HUES64 (cell line): ENCODE measurements around the gene ARFRP1.

Experiments
- H3K27ac ChIP-seq: 2 replicates; pipeline ENCODE4 v1.7.0; 2013; ENCODE audit warnings: low read depth, low read length, inconsistent platforms
- H3K27me3 ChIP-seq: 2 replicates; pipeline ENCODE4 v1.6.1; 2013; ENCODE audit warnings: mild to moderate bottlenecking, low read length; ENCODE audit not compliant: insufficient read depth
- H3K36me3 ChIP-seq: 2 replicates; pipeline ENCODE4 v1.6.1; 2013; ENCODE audit warnings: mild to moderate bottlenecking, low read length; ENCODE audit not compliant: insufficient read depth
- H3K4me1 ChIP-seq: 2 replicates; pipeline ENCODE4 v1.6.1; 2013; ENCODE audit warnings: mild to moderate bottlenecking, low read length, moderate library complexity; ENCODE audit not compliant: insufficient read depth
- H3K4me3 ChIP-seq: 2 replicates; pipeline ENCODE4 v1.5.1; 2013; ENCODE audit warnings: mild to moderate bottlenecking, low read length, moderate library complexity
- H3K9ac ChIP-seq: 2 replicates; pipeline ENCODE4 v1.6.1; 2013; ENCODE audit warnings: mild to moderate bottlenecking, low read depth, low read length
- H3K9me3 ChIP-seq: 2 replicates; pipeline ENCODE4 v1.6.1; 2013; ENCODE audit warnings: low read depth, low read length; ENCODE audit not compliant: insufficient read depth
- whole genome bisulfite sequencing: fragments of 150-250, 120-280 bp; methylation state at CpG from one replicate; pipeline ENCODE4 v1.1.7; 2013; ENCODE audit warnings: missing lambda C conversion rate; 5-methylcytosine and 5-hydroxymethylcytosine counted together

Gene ARFRP1

DNA sequence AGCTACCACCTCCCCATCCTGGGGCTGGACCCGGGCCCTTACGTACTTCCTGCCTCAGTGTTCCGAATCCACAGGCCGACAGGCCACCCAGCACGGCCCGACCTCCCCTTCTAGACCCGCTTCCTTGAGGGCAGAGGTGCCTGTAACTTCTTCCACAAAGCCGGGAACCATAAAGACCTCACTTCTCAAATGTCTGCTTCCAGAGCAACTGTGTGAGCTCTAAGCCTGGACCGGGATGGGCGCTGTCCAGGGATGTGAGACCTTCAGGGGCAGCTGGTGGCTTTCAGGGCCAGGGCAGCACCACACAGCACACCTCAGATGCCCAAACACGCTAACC lies 41.1 kb upstream of the ARFRP1 start:
- Histone ChIP-seq H3K9me3 (no peaks in the 10 kb centered on the region), H3K27me3 (no peaks in the 10 kb centered on the region), H3K4me3 (no peak overlapping the region), H3K4me1 (no peaks in the 10 kb centered on the region; the same call in 1 of the 2 replicates), H3K27ac (no peak overlapping the region), H3K36me3 (peaks cover 5% of the 10 kb centered on the region), H3K9ac (no peak overlapping the region)
- 89% methylated on average over 11 of the region's 11 CpGs for WGBS

DNA sequence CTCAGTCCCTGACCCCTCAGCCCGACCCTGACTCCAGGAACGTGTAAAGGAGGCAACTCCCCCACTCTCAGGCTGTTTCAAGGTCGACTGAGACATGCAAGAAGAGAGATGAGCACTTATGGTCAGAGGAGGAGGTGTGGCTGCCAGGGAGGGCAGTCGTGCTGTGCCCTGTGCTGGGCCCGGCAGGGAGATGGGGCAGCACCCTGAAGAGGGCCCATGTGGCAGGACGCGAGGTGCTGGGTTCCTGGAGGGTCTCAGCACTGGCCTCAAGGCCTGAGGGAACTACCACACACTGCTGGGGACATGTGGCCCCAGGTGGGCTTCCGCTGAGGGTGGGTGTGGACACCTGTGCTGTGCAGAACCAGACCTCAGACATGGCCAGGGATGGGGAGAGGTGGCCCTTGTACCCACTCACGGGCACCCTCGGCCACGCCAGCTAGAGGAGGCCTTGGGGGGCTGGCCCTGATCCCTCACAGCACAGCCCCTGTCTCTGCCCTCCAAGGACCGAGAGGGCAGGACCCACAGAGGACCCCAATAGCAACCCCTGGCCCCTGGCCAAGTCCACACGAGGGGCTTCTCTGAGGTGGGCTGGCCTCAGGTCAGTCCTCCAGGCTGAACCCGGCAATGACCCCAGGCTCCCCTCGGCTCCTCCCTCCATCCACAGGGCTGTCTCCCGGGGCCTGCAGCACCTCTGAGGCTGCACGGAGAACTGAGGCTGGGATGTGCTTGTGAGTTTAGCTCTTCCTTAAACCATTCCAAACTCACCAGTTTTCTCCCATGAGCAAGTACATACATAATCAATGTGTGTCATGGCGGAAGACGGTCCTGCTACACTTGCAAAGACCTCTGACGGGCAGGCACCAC lies 40.5 kb upstream of the ARFRP1 start:
- H3K9ac ChIP-seq: no peak overlapping the region
- no peak overlapping the region for H3K4me3 ChIP-seq
- peaks cover 11% of the 10 kb centered on the region for H3K36me3 ChIP-seq
- WGBS: 82% methylated on average over 20 of the region's 20 CpGs
- peak overlapping the region; percentile 18; the same call in 1 of the 2 replicates for H3K27ac ChIP-seq
- no peaks in the 10 kb centered on the region; the same call in 1 of the 2 replicates for H3K4me1 ChIP-seq
- H3K9me3 ChIP-seq: no peaks in the 10 kb centered on the region
- no peaks in the 10 kb centered on the region for H3K27me3 ChIP-seq

DNA sequence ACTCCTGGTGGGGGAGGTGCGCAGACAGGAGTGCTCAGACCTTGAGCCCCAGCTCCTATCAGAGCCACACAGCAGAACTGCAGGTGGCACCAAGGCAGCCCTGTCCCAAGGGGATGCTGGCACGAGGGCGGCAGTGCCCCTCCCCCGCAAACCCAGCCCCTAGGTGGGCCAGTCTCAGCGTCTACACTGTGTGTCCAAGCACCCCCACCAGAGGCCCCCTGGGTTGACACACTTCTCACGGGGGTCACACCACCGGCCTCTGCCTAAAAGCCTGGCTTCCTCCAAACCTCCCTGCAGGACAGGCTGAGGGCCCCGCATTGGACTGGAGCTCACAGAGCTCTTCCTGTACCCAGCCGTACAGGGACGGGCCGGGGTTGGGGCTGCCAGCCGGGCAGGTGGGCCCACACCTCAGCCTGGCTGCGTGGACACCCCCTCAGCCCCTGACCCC lies 39.9 kb upstream of the ARFRP1 start:
- WGBS: 82% methylated on average over 13 of the region's 13 CpGs
- Histone ChIP-seq H3K4me3 (no peak overlapping the region), H3K4me1 (no peaks in the 10 kb centered on the region; the same call in 1 of the 2 replicates), H3K36me3 (peaks cover 17% of the 10 kb centered on the region), H3K27me3 (no peaks in the 10 kb centered on the region), H3K9ac (no peak overlapping the region), H3K27ac (peak overlapping the region; percentile 18; the same call in 1 of the 2 replicates), H3K9me3 (no peaks in the 10 kb centered on the region)

DNA sequence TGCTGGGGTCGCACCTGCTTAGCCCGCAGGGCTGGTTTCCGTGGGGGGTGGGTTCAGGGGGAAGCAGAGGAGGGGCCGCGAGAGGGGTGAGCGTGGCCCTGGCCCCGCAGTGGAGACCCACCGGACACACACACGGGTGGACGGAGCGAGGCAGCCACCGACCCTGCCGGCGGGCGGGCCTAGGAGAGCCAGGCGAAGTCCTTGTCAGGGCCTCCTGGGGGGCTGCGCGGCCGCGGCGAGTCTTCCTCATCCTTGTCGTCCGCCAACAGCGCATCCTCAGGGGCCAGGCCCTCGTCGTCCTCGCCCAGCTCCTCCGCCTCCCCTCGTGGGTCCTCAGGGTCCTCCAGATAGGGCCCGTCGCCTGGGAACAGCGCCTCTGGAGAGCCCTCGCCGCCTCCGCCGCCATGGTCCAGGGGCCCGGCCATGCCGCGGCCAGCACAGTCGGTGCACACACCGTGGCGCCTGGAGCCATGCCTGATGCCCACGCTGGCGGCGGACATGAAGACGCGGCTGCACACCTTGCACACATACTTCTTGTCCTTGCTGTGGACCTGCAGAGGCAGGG lies 39.1 kb upstream of the ARFRP1 start:
- 96% methylated on average over 45 of the region's 47 CpGs for WGBS
- no peaks in the 10 kb centered on the region for H3K27me3 ChIP-seq
- H3K4me1 ChIP-seq: no peaks in the 10 kb centered on the region; the same call in 1 of the 2 replicates
- peaks cover 21% of the 10 kb centered on the region for H3K36me3 ChIP-seq
- H3K4me3 ChIP-seq: no peak overlapping the region
- no peaks in the 10 kb centered on the region for H3K9me3 ChIP-seq
- H3K27ac ChIP-seq: no peak overlapping the region
- H3K9ac ChIP-seq: no peak overlapping the region

DNA sequence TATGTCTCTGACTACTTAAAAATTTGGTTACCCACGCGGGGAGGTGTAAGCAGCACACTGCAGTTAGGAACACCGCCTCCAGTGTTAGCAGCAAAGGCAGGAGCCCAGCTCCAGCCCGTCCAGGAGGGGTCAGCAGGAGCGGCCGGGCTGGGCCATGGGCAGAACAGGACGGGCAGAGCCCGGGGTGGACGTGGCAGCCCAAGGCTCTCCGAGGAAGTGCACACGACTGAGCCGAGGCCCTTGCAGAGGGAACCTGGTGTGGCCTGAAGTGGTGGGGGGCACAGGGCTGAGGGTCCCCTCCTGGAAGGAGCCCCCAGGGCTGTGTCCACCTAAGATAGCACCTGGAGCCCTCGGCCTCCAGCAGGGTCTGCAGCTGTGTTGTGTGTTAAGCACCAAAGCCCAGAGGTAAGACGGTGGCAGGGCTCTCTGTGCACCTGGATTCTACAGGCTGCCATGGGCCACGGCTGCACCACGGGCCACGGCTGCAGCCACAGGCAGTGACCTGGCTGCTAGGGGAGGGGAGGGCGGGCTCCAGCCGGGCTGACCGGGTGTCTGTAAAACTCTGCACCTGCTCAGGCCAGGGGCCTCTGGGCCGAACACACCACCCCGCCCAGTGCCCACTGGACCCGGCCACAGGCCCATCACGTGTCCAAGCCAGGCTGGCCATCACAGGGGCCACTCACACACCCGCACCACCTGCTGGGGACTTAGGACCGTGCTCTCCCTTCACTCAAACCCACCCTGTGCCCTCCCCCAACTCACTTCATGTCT lies 38.4 kb upstream of the ARFRP1 start:
- Histone ChIP-seq H3K27ac (no peak overlapping the region), H3K27me3 (no peaks in the 10 kb centered on the region), H3K4me3 (no peak overlapping the region), H3K9me3 (no peaks in the 10 kb centered on the region), H3K36me3 (peaks cover 21% of the 10 kb centered on the region), H3K9ac (no peak overlapping the region), H3K4me1 (peaks cover 4% of the 10 kb centered on the region)
- 92% methylated on average over 26 of the region's 26 CpGs for WGBS

DNA sequence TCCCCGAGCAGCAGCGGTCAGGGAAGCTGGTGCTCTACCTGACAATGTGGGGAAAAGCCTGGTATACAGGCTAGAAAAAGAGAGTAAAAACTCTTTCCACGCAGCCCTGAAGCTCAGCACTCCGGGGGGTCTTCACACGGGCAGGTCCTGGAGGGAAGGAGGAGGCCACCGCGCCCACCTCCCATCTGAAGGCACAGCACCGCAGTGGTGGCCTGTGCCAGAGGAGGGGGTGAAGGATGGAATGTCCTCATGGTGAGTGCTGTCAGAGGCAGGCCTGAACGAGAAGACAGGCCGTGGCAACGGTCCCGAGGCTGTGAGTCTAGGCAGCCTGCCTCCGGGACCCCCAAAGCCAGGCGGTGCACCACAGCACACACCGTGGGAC lies 37.6 kb upstream of the ARFRP1 start:
- no peak overlapping the region for H3K27ac ChIP-seq
- H3K27me3 ChIP-seq: no peaks in the 10 kb centered on the region
- 82% methylated on average over 15 of the region's 15 CpGs for WGBS
- no peak overlapping the region for H3K4me3 ChIP-seq
- H3K9me3 ChIP-seq: no peaks in the 10 kb centered on the region
- peaks cover 21% of the 10 kb centered on the region for H3K36me3 ChIP-seq
- H3K9ac ChIP-seq: no peak overlapping the region
- peaks cover 7% of the 10 kb centered on the region for H3K4me1 ChIP-seq

DNA sequence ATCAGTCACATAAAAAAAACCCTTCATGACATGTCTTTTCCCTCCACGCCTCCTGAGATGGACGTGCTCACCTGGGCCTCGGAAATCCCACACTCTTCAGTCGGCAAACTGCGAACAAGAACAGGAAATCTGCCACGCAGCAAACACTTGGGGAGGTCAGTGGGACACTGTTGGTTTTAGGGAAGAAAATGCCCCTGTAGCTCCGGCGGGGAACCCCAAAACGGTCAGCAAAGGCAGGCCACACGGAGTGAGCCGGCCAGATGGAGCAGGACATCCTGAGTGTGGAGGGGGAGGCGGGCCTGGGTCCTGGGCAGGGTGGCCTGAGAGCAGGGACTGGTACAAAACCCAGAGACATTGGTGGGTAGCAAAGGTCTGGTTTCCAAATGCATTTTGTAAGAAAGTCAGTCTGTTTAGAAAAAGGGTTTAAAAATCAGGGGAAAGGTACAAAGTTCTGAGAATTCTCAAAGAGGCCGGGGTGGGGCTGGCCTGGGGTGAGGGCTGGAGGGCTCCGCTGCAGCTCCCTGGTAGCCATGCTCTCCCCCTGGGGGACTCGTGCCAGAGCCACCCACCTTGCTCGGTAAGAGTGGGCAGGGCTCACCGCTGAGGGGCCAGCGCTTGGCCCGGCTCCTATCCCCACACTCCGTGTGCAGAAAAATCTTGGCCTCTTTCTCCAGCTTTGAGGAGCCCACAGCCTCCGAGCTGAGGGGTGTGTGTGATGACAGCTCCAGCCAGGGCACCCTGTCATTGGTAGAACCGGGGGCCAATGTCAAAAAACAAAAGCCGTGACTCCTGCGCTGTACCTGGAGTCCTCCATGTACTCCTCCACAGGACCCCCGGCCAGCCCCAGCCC lies 37.0 kb upstream of the ARFRP1 start:
- no peak overlapping the region for H3K9ac ChIP-seq
- H3K4me1 ChIP-seq: peaks cover 7% of the 10 kb centered on the region
- WGBS: 92% methylated on average over 25 of the region's 25 CpGs
- H3K4me3 ChIP-seq: no peak overlapping the region
- no peaks in the 10 kb centered on the region for H3K9me3 ChIP-seq
- H3K27me3 ChIP-seq: no peaks in the 10 kb centered on the region
- H3K27ac ChIP-seq: no peak overlapping the region; the same call in 1 of the 2 replicates
- H3K36me3 ChIP-seq: peaks cover 21% of the 10 kb centered on the region

DNA sequence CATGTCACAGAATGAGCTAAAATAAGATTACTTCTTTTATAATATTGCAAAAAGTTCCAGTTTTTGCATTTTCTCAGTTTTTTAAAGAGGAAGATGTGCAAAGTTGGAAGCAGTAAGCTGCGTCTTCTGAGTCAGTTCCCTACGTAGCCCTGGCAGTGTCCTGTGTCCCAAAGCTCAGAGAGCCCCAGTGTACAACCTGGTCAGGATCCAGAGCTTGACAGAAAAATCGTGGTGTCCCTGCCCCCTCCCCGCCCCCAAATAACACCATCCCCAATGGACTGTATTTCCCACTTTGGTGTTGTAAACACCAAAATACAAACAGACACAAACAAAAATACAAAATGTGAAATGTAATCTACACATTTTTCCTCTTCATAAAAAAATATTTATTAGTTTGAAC lies 36.4 kb upstream of the ARFRP1 start:
- no peaks in the 10 kb centered on the region for H3K27me3 ChIP-seq

DNA sequence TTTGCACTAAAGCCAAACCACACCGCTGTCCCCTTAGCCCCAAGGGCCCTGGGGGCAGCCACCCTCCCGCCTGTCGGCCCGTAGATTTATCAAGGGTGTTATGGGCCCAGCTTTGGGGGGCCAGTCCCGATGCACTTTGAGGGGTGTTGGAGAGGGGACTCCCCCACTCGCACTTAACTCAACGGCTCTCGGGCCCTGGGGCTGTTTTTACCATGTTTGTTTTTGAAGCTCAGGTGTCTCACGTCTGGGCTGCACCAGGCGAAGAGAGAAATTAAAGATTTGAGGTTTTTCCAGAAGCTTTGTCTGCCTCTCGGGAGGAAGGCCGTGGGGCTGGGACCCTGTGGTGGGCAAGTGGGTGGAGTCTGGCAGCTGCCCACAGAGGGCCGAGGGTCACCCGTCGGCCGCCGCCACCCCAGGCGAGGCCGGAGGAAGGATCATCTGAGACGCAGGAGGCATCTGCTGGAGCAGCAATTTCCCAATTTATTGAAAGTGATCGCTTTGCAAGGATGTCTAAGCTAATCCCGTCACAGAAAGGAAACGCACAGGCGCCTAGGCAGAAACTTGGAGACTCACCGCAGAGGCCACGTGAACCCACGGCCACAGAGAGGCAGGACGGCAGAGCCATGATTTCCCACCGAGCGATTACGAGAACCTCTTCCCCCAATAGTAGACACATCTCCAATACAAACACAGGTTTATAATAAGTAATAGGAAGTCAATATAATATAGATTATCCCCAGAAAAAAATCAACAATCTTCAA lies 35.6 kb upstream of the ARFRP1 start:
- Histone ChIP-seq H3K36me3 (peaks cover 21% of the 10 kb centered on the region), H3K4me3 (no peak overlapping the region), H3K4me1 (peaks cover 10% of the 10 kb centered on the region), H3K27ac (no peak overlapping the region), H3K9ac (no peak overlapping the region), H3K9me3 (no peaks in the 10 kb centered on the region), H3K27me3 (peaks cover 3% of the 10 kb centered on the region; the same call in 1 of the 2 replicates)
- 94% methylated on average over 31 of the region's 31 CpGs for WGBS

More for the DNA sequence above, 36.4 kb upstream of the ARFRP1 start:
- H3K4me3 ChIP-seq: no peak overlapping the region
- H3K36me3 ChIP-seq: peaks cover 21% of the 10 kb centered on the region
- no peak overlapping the region for H3K9ac ChIP-seq
- H3K9me3 ChIP-seq: no peaks in the 10 kb centered on the region
- H3K27ac ChIP-seq: no peak overlapping the region
- H3K4me1 ChIP-seq: peaks cover 7% of the 10 kb centered on the region
- WGBS: 90% methylated on average over 4 of the region's 4 CpGs

DNA sequence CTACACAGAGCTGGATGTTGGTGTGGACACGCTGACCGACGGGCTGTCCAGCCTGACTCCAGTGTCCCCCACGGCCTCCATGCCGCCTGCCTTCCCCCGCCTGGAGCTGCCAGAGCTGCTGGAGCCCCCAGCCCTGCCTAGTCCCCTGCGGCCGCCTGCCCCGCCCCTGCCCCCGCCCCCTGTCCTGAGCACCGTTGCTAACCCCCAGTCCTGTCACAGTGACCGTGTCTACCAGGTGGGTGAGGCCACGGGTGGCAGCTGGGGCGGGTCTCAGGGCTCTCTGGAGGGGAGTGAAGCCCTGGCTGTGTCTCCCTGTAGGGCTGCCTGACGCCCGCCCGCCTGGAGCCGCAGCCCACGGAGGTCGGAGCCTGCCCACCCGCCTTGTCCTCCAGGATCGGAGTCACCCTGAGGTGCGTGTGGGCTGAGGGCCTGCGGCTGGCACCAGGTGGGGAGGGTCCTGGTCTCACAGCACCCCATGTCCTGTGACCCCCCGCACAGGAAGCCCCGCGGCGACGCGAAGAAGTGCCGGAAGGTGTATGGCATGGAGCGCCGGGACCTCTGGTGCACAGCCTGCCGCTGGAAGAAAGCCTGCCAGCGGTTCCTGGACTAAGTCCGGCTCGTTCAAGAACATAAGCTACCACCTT lies 34.7 kb upstream of the ARFRP1 start:
- no peak overlapping the region for H3K4me3 ChIP-seq
- peaks cover 8% of the 10 kb centered on the region for H3K27me3 ChIP-seq
- 92% methylated on average over 37 of the region's 37 CpGs for WGBS
- peaks cover 13% of the 10 kb centered on the region for H3K4me1 ChIP-seq
- H3K9me3 ChIP-seq: no peaks in the 10 kb centered on the region
- H3K36me3 ChIP-seq: peaks cover 21% of the 10 kb centered on the region
- H3K27ac ChIP-seq: no peak overlapping the region
- no peak overlapping the region for H3K9ac ChIP-seq
